ENCODE data around the gene POGLUT3.

- TF ChIP-seq CTCF (IDR thresholded peaks at IDR 0.05): no peak
- TF ChIP-seq POLR2A (IDR thresholded peaks at IDR 0.05): no peak
- no peak for TF ChIP-seq EP300 (IDR thresholded peaks at IDR 0.05)
These were observed 31.8 kb downstream of the POGLUT3 start for GRCh38 chr11:108466405-108466804.

All from tibial nerve (tissue), 4 donors.